ENCODE results near the gene AMN. TPM values are rescaled to one million over a fixed set of nuclear protein-coding genes. Genes with fewer than 3 reads are reported as not detected.

The AMN gene
- total and polyA plus RNA-seq, 2 experiments from 2014 or later, result 0.69 to 1.2 TPM

DNA sequence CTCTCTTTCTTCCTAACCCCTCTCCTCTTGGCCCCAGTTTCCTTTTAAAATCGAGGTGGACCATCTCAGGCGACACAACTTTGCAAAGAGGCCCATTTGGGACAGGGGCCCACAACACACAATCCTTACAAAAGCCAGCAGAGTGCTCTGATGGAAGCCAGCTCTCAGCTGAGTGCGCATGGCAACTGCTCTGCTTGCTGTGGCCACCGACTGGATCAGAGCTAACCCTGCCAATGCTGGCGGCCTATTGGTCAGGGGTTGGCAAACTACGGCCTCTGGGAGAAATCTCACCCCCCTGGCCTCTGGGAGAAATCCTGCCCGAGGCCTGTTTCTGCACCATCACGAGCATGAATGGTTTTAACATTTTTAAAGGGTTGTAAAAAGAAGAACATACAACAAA is 55.0 kb downstream of the AMN start (continued):
- TF ChIP-seq, protein P1, sequence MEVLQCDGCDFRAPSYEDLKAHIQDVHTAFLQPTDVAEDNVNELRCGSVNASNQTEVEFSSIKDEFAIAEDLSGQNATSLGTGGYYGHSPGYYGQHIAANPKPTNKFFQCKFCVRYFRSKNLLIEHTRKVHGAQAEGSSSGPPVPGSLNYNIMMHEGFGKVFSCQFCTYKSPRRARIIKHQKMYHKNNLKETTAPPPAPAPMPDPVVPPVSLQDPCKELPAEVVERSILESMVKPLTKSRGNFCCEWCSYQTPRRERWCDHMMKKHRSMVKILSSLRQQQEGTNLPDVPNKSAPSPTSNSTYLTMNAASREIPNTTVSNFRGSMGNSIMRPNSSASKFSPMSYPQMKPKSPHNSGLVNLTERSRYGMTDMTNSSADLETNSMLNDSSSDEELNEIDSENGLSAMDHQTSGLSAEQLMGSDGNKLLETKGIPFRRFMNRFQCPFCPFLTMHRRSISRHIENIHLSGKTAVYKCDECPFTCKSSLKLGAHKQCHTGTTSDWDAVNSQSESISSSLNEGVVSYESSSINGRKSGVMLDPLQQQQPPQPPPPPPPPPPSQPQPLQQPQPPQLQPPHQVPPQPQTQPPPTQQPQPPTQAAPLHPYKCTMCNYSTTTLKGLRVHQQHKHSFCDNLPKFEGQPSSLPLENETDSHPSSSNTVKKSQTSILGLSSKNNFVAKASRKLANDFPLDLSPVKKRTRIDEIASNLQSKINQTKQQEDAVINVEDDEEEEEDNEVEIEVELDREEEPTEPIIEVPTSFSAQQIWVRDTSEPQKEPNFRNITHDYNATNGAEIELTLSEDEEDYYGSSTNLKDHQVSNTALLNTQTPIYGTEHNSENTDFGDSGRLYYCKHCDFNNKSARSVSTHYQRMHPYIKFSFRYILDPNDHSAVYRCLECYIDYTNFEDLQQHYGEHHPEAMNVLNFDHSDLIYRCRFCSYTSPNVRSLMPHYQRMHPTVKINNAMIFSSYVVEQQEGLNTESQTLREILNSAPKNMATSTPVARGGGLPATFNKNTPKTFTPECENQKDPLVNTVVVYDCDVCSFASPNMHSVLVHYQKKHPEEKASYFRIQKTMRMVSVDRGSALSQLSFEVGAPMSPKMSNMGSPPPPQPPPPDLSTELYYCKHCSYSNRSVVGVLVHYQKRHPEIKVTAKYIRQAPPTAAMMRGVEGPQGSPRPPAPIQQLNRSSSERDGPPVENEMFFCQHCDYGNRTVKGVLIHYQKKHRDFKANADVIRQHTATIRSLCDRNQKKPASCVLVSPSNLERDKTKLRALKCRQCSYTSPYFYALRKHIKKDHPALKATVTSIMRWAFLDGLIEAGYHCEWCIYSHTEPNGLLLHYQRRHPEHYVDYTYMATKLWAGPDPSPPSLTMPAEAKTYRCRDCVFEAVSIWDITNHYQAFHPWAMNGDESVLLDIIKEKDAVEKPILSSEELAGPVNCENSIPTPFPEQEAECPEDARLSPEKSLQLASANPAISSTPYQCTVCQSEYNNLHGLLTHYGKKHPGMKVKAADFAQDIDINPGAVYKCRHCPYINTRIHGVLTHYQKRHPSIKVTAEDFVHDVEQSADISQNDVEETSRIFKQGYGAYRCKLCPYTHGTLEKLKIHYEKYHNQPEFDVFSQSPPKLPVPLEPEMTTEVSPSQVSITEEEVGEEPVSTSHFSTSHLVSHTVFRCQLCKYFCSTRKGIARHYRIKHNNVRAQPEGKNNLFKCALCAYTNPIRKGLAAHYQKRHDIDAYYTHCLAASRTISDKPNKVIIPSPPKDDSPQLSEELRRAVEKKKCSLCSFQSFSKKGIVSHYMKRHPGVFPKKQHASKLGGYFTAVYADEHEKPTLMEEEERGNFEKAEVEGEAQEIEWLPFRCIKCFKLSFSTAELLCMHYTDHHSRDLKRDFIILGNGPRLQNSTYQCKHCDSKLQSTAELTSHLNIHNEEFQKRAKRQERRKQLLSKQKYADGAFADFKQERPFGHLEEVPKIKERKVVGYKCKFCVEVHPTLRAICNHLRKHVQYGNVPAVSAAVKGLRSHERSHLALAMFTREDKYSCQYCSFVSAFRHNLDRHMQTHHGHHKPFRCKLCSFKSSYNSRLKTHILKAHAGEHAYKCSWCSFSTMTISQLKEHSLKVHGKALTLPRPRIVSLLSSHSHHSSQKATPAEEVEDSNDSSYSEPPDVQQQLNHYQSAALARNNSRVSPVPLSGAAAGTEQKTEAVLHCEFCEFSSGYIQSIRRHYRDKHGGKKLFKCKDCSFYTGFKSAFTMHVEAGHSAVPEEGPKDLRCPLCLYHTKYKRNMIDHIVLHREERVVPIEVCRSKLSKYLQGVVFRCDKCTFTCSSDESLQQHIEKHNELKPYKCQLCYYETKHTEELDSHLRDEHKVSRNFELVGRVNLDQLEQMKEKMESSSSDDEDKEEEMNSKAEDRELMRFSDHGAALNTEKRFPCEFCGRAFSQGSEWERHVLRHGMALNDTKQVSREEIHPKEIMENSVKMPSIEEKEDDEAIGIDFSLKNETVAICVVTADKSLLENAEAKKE (CRISPR knock-in tag; IDR thresholded peaks at IDR 0.05), result no peak
- TF ChIP-seq, protein P2, sequence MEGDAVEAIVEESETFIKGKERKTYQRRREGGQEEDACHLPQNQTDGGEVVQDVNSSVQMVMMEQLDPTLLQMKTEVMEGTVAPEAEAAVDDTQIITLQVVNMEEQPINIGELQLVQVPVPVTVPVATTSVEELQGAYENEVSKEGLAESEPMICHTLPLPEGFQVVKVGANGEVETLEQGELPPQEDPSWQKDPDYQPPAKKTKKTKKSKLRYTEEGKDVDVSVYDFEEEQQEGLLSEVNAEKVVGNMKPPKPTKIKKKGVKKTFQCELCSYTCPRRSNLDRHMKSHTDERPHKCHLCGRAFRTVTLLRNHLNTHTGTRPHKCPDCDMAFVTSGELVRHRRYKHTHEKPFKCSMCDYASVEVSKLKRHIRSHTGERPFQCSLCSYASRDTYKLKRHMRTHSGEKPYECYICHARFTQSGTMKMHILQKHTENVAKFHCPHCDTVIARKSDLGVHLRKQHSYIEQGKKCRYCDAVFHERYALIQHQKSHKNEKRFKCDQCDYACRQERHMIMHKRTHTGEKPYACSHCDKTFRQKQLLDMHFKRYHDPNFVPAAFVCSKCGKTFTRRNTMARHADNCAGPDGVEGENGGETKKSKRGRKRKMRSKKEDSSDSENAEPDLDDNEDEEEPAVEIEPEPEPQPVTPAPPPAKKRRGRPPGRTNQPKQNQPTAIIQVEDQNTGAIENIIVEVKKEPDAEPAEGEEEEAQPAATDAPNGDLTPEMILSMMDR (conservative IDR thresholded peaks at IDR 0.05; ENCODE audit: low read depth in 2 of 2), result no peak
- TF ChIP-seq EZH2 (IDR thresholded peaks at IDR 0.05; ENCODE audit: low read depth, unreplicated experiment) (no peak), CREB1 (CRISPR knock-in tag; IDR thresholded peaks at IDR 0.05; ENCODE audit: low read depth) (no peak), POLR2AphosphoS5 (IDR thresholded peaks at IDR 0.05; ENCODE audit: low read depth) (no peak), NANOG (IDR thresholded peaks at IDR 0.05; ENCODE audit: borderline replicate concordance) (no peak)

DNA sequence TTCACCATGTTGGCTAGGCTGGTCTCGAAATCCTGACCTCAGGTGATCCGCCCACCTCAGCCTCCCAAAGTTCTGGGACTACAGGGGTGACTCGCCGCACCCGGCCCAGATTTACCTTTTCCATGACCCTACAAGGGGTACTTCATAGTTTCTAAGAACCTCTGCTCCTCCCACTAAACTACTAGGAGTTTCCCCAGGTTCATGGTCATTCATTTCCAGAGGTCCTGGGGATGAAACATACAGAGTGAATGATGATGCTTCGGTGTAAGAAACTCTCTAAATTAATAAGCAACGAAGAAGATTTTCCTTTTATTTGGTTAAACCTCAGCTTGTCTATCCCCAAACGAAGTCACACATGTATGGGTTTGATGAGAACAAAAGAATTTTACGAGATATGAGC is 56.9 kb downstream of the AMN start:
- H3F3A ChIP-seq (replicated peaks; ENCODE audit: low read depth), result peaks cover 3% of the 10 kb centered on the region; the same call in 1 of the 2 replicates
- H3K9me3 Mint-ChIP-seq, result no peaks in the 10 kb centered on the region
- H3K27ac Mint-ChIP-seq, result no peak overlapping the region
- peaks cover 55% of the 10 kb centered on the region for H3K36me3 Mint-ChIP-seq (ENCODE audit: low read depth)
- peaks cover 7% of the 10 kb centered on the region for H4K20me1 ChIP-seq (replicated peaks; ENCODE audit: insufficient read depth)
- no peaks in the 10 kb centered on the region for H3K79me2 ChIP-seq (replicated peaks; ENCODE audit: insufficient read depth)
- no peaks in the 10 kb centered on the region for H3K27me3 ChIP-seq (ENCODE audit: insufficient read depth)
- no peak overlapping the region for H3K4me3 Mint-ChIP-seq
- DNase-seq (ENCODE audit: low spot score) (no peak), ATAC-seq (no peak)
- H3K36me3 ChIP-seq (ENCODE audit: insufficient read depth), result peaks cover 23% of the 10 kb centered on the region
- no peaks in the 10 kb centered on the region for H3K4me1 ChIP-seq (ENCODE audit: insufficient read depth)
- H3K4me3 ChIP-seq, result no peak overlapping the region
- no peak overlapping the region for H2AFZ ChIP-seq
- H3K27ac ChIP-seq (ENCODE audit: low read depth), result no peak overlapping the region; the same call in 1 of the 2 replicates
- peaks cover 9% of the 10 kb centered on the region for H3K27me3 Mint-ChIP-seq (ENCODE audit: insufficient read depth, low read depth, poor library complexity)
- H3K9me2 ChIP-seq (ENCODE audit: insufficient read depth), result no peaks in the 10 kb centered on the region
- no peak overlapping the region for H3K4me2 ChIP-seq
- H3K4me1 Mint-ChIP-seq, result no peaks in the 10 kb centered on the region
- TF ChIP-seq, protein P3, sequence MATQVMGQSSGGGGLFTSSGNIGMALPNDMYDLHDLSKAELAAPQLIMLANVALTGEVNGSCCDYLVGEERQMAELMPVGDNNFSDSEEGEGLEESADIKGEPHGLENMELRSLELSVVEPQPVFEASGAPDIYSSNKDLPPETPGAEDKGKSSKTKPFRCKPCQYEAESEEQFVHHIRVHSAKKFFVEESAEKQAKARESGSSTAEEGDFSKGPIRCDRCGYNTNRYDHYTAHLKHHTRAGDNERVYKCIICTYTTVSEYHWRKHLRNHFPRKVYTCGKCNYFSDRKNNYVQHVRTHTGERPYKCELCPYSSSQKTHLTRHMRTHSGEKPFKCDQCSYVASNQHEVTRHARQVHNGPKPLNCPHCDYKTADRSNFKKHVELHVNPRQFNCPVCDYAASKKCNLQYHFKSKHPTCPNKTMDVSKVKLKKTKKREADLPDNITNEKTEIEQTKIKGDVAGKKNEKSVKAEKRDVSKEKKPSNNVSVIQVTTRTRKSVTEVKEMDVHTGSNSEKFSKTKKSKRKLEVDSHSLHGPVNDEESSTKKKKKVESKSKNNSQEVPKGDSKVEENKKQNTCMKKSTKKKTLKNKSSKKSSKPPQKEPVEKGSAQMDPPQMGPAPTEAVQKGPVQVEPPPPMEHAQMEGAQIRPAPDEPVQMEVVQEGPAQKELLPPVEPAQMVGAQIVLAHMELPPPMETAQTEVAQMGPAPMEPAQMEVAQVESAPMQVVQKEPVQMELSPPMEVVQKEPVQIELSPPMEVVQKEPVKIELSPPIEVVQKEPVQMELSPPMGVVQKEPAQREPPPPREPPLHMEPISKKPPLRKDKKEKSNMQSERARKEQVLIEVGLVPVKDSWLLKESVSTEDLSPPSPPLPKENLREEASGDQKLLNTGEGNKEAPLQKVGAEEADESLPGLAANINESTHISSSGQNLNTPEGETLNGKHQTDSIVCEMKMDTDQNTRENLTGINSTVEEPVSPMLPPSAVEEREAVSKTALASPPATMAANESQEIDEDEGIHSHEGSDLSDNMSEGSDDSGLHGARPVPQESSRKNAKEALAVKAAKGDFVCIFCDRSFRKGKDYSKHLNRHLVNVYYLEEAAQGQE (IDR thresholded peaks at IDR 0.05; ENCODE audit: unreplicated experiment), result no peak
- TF ChIP-seq EZH2 (IDR thresholded peaks at IDR 0.05; ENCODE audit: low read depth, unreplicated experiment) (no peak), STAT1 (IDR thresholded peaks at IDR 0.05; ENCODE audit: unreplicated experiment) (no peak), POLR2AphosphoS5 (IDR thresholded peaks at IDR 0.05; ENCODE audit: low read depth) (no peak), ZNF331 (CRISPR knock-in tag; IDR thresholded peaks at IDR 0.05; ENCODE audit: low read depth) (no peak)
- TF ChIP-seq, protein P4, sequence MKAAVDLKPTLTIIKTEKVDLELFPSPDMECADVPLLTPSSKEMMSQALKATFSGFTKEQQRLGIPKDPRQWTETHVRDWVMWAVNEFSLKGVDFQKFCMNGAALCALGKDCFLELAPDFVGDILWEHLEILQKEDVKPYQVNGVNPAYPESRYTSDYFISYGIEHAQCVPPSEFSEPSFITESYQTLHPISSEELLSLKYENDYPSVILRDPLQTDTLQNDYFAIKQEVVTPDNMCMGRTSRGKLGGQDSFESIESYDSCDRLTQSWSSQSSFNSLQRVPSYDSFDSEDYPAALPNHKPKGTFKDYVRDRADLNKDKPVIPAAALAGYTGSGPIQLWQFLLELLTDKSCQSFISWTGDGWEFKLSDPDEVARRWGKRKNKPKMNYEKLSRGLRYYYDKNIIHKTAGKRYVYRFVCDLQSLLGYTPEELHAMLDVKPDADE (IDR thresholded peaks at IDR 0.05), result no peak
- TF ChIP-seq, protein P2 (conservative IDR thresholded peaks at IDR 0.05; ENCODE audit: low read depth in 2 of 2), result no peak

Data from GM23338 (cell line).